ENCODE data around the gene NEURL1.
"Not testable (repeated sequence)": the region's sequence is repeated elsewhere in the genome, so short reads cannot be mapped to it uniquely, and the experiment has no call there.

Gene NEURL1

GRCh38 chr10:103630156-103630555 is 136.7 kb downstream of the NEURL1 start:
- DNase-seq, result peak; percentile 23

- DNase-seq, result no peak
These were observed 138.7 kb downstream of the NEURL1 start for GRCh38 chr10:103632247-103632642.

- DNase-seq, result not testable (repeated sequence)
These were observed 139.4 kb downstream of the NEURL1 start for GRCh38 chr10:103632871-103633270.

- DNase-seq, result no peak
These were observed 140.3 kb downstream of the NEURL1 start for GRCh38 chr10:103633846-103634245.

GRCh38 chr10:103635580-103635979 is 142.1 kb downstream of the NEURL1 start:
- DNase-seq, result no peak

- DNase-seq, result no peak
These were observed 143.0 kb downstream of the NEURL1 start for GRCh38 chr10:103636492-103636891.

- DNase-seq, result no peak
These were observed 143.5 kb downstream of the NEURL1 start for GRCh38 chr10:103637011-103637410.

- no peak for DNase-seq
These were observed 144.5 kb downstream of the NEURL1 start for GRCh38 chr10:103637927-103638557.

- no peak for DNase-seq
These were observed 145.4 kb downstream of the NEURL1 start for GRCh38 chr10:103638948-103639347.

- no peak for DNase-seq
These were observed 147.1 kb downstream of the NEURL1 start for GRCh38 chr10:103640436-103641181.

- DNase-seq, result no peak
These were observed 147.8 kb downstream of the NEURL1 start for GRCh38 chr10:103641326-103641725.
